HEK293 (cell line): Measurements from ENCODE around the gene PNPLA6.

Experiments
- CTCF ChIA-PET: fragments of 350-600 bp; formaldehyde crosslinking; extraction: SDS; loops from one replicate; lab custom pipeline; 2021; ENCODE audit warnings: antibody characterized with exemption; lab: Yijun Ruan, JAX
- POLR2A ChIA-PET: fragments of 300-600 bp; formaldehyde crosslinking; extraction: SDS; loops from one replicate; lab custom pipeline; 2020; ENCODE audit warnings: antibody characterized with exemption, inconsistent platforms; lab: Yijun Ruan, JAX
- H3K27ac ChIP-seq: fragments of 200-500 bp; sonication (Bioruptor generic); 2 replicates; pipeline ENCODE4 v1.5.1; 2014; ENCODE audit warnings: low read depth, low read length, control low read depth, inconsistent platforms; ENCODE audit errors: extremely low read depth
- H3K36me3 ChIP-seq, 2 experiments: fragments of 200-500 bp in 1 of 2; sonication (Bioruptor generic) in 1 of 2; 1 replicate in 1 of 2; 2 replicates in 1 of 2; pipeline ENCODE4 v1.5.1; 2014 to 2017; ENCODE audit warnings: inconsistent platforms in 2 of 2, low read length in 2 of 2; ENCODE audit not compliant: control insufficient read depth in 2 of 2, insufficient read depth in 1 of 2
- H3K4me1 ChIP-seq: fragments of 200-500 bp; sonication (Bioruptor generic); 2 replicates; pipeline ENCODE4 v1.5.1; 2014; ENCODE audit warnings: mild to moderate bottlenecking, low read length, inconsistent platforms; ENCODE audit not compliant: control insufficient read depth, insufficient read depth
- H3K4me3 ChIP-seq: 2 replicates; pipeline ENCODE4 v1.5.1; 2011; ENCODE audit warnings: low read depth, mild to moderate bottlenecking, control low read depth, low read length, moderate library complexity
- H3K9me3 ChIP-seq: fragments of 200-500 bp; sonication (Bioruptor generic); 2 replicates; pipeline ENCODE4 v1.5.1; 2014; ENCODE audit warnings: low read depth, low read length, inconsistent platforms; ENCODE audit not compliant: control insufficient read depth, insufficient read depth
- EGR2 ChIP-seq: fragments of 450-650 bp; formaldehyde crosslinking; IDR thresholded peaks from 2 replicates; pipeline ENCODE4 v1.5.1; 2016; ENCODE audit warnings: low read depth, missing biosample characterization, missing genetic modification characterization
- GFI1B ChIP-seq: fragments of 450-650 bp; formaldehyde crosslinking; IDR thresholded peaks from 2 replicates; pipeline ENCODE4 v1.5.1; 2016; ENCODE audit warnings: missing biosample characterization, missing genetic modification characterization
- HOXA7 ChIP-seq: sonication (generic); formaldehyde crosslinking; IDR thresholded peaks from 2 replicates; pipeline ENCODE4 v1.8.1; 2022; ENCODE audit warnings: missing genetic modification reagents, borderline replicate concordance
- IKZF3 ChIP-seq: fragments of 450-650 bp; IDR thresholded peaks from 2 replicates; pipeline ENCODE4 v1.5.0; 2018; ENCODE audit warnings: missing biosample characterization, mild to moderate bottlenecking, missing genetic modification characterization, moderate library complexity
- KLF1 ChIP-seq: fragments of 450-650 bp; formaldehyde crosslinking; IDR thresholded peaks from 2 replicates; pipeline ENCODE4 v1.5.1; 2016; ENCODE audit warnings: missing biosample characterization, missing genetic modification characterization
- REPIN1 ChIP-seq: fragments of 450-650 bp; formaldehyde crosslinking; IDR thresholded peaks from 2 replicates; pipeline ENCODE4 v1.5.1; 2017; ENCODE audit warnings: missing biosample characterization, missing genetic modification characterization, low read depth
- SCRT2 ChIP-seq: fragments of 450-650 bp; formaldehyde crosslinking; IDR thresholded peaks from 2 replicates; pipeline ENCODE4 v1.5.1; 2016; ENCODE audit warnings: missing biosample characterization, missing genetic modification characterization
- ZBTB17 ChIP-seq: fragments of 450-650 bp; formaldehyde crosslinking; IDR thresholded peaks from 2 replicates; pipeline ENCODE4 v1.5.1; 2016; ENCODE audit warnings: missing biosample characterization, missing genetic modification characterization
- ZBTB20 ChIP-seq: fragments of 450-650 bp; formaldehyde crosslinking; IDR thresholded peaks from 2 replicates; pipeline ENCODE4 v1.5.1; 2016; ENCODE audit warnings: missing biosample characterization, missing genetic modification characterization
- ZFHX2 ChIP-seq: fragments of 450-650 bp; formaldehyde crosslinking; conservative IDR thresholded peaks from 2 replicates; pipeline ENCODE4 v1.5.1; 2016; ENCODE audit warnings: missing biosample characterization, missing genetic modification characterization
- ZIC2 ChIP-seq: fragments of 450-650 bp; formaldehyde crosslinking; IDR thresholded peaks from 2 replicates; pipeline ENCODE4 v1.5.1; 2016; ENCODE audit warnings: missing biosample characterization, missing genetic modification characterization
- ZNF10 ChIP-seq: fragments of 450-650 bp; formaldehyde crosslinking; IDR thresholded peaks from 2 replicates; pipeline ENCODE4 v1.5.1; 2017; ENCODE audit warnings: missing biosample characterization, missing genetic modification characterization
- ZNF16 ChIP-seq: fragments of 450-650 bp; formaldehyde crosslinking; IDR thresholded peaks from 2 replicates; pipeline ENCODE4 v1.5.1; 2016; ENCODE audit warnings: low read depth, missing biosample characterization, missing genetic modification characterization
- ZNF239 ChIP-seq: fragments of 450-650 bp; formaldehyde crosslinking; IDR thresholded peaks from 2 replicates; pipeline ENCODE4 v1.5.1; 2016; ENCODE audit warnings: missing biosample characterization, missing genetic modification characterization
- ZNF366 ChIP-seq: fragments of 450-650 bp; formaldehyde crosslinking; conservative IDR thresholded peaks from 2 replicates; pipeline ENCODE4 v1.5.1; 2016; ENCODE audit warnings: missing biosample characterization, missing genetic modification characterization
- ZNF391 ChIP-seq: fragments of 450-650 bp; formaldehyde crosslinking; IDR thresholded peaks from 2 replicates; pipeline ENCODE4 v1.5.1; 2016; ENCODE audit warnings: low read depth, missing biosample characterization, missing genetic modification characterization, borderline replicate concordance
- ZNF548 ChIP-seq: fragments of 450-650 bp; formaldehyde crosslinking; IDR thresholded peaks from 2 replicates; pipeline ENCODE4 v1.5.1; 2016; ENCODE audit warnings: missing biosample characterization, missing genetic modification characterization
- ZNF660 ChIP-seq: fragments of 450-650 bp; IDR thresholded peaks from 2 replicates; pipeline ENCODE4 v1.5.1; 2018; ENCODE audit warnings: missing biosample characterization, mild to moderate bottlenecking, missing genetic modification characterization
- ZNF747 ChIP-seq: fragments of 450-650 bp; formaldehyde crosslinking; IDR thresholded peaks from 2 replicates; pipeline ENCODE4 v1.5.1; 2016; ENCODE audit warnings: missing biosample characterization, missing genetic modification characterization
- ZNF76 ChIP-seq: fragments of 450-650 bp; formaldehyde crosslinking; IDR thresholded peaks from 2 replicates; pipeline ENCODE4; 2016; ENCODE audit warnings: low read depth, missing biosample characterization, missing genetic modification characterization, borderline replicate concordance
- TF ChIP-seq, protein P1 (sequence below): fragments of 450-650 bp; formaldehyde crosslinking; IDR thresholded peaks from 2 replicates; pipeline ENCODE4 v1.5.1; 2017; ENCODE audit warnings: missing biosample characterization, missing genetic modification characterization
- TF ChIP-seq, protein P2 (sequence below): fragments of 450-650 bp; formaldehyde crosslinking; IDR thresholded peaks from 2 replicates; pipeline ENCODE4 v1.5.1; 2016; ENCODE audit warnings: missing biosample characterization, missing genetic modification characterization

PNPLA6 gene

GRCh38 chr19:7597689-7598088 is 62.2 kb downstream of the PNPLA6 start:
- Histone ChIP-seq H3K27ac (no peak overlapping the region), H3K36me3 (peaks cover 0 to 3% of the 10 kb centered on the region in 2 experiments; a peak in 2 of 3 replicates), H3K4me3 (no peak overlapping the region), H3K9me3 (no peaks in the 10 kb centered on the region), H3K4me1 (peaks cover 8% of the 10 kb centered on the region)
- CTCF ChIA-PET, result interaction anchor here (0.9 to 6.5 kb wide), 4 partner anchors 13 to 332 kb away, joined by 3 to 29 read pairs (median 5); no protein-coding TSS in a partner anchor
- POLR2A ChIA-PET, result interaction anchor here (1.1 kb wide), 1 partner anchor 21 kb away, joined by 5 read pairs; no protein-coding TSS in a partner anchor
- TF ChIP-seq SCRT2 (tag by site-specific recombination) (0 out of 2 replicates have a peak, but pooled peaks have one; percentile 23), ZNF10 (tag by site-specific recombination) (peak; percentile 62; the same call in 1 of the 2 replicates), ZBTB20 (tag by site-specific recombination) (peak; percentile 35; the same call in 1 of the 2 replicates), IKZF3 (tag by site-specific recombination) (no peak)

GRCh38 chr19:7598180-7598579 is 62.7 kb downstream of the PNPLA6 start:
- Histone ChIP-seq H3K4me3 (no peak overlapping the region), H3K4me1 (peaks cover 8% of the 10 kb centered on the region), H3K27ac (no peak overlapping the region)
- TF ChIP-seq REPIN1 (tag by site-specific recombination) (no peak), ZIC2 (tag by site-specific recombination) (no peak), ZNF391 (tag by site-specific recombination) (no peak), ZNF660 (no peak), ZNF16 (tag by site-specific recombination) (peak; percentile 48; the same call in 1 of the 2 replicates)
- TF ChIP-seq, all 188 proteins: peak for 1
- peaks cover 0 to 3% of the 10 kb centered on the region in 2 experiments; a peak in 2 of 3 replicates for H3K36me3 ChIP-seq
- POLR2A ChIA-PET, result no interaction called here
- CTCF ChIA-PET, result interaction anchor here (1.0 to 6.5 kb wide), 3 partner anchors 13 to 331 kb away, joined by 3 to 29 read pairs (median 7); no protein-coding TSS in a partner anchor
- no peaks in the 10 kb centered on the region for H3K9me3 ChIP-seq

DNA sequence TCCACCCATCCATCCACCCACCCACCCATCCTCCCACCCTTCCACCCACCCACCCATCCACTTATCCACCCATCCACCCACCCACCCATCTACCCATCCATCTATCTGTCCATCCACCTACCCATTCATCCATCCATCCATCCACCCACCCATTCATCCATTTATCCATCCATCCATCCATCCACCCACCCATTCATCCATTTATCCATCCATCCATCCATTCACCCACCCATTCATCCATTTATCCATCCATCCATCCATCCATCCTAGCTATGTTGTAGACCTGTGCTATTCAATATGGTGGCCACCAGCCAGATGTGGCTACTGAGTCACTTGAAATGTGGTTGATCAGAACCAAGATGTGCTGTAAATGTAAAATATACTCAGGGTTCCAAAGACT is 65.2 kb downstream of the PNPLA6 start:
- H3K4me3 ChIP-seq, result no peak overlapping the region
- ChIA-PET POLR2A (interaction anchor here (0.6 kb wide), 1 partner anchor 16 kb away, joined by 3 read pairs; no protein-coding TSS in a partner anchor), CTCF (interaction anchor here (1.1 kb wide), 1 partner anchor 40 kb away, joined by 3 read pairs; no protein-coding TSS in a partner anchor)
- peak; percentile 67 for TF ChIP-seq ZFHX2 (tag by site-specific recombination)
- no peak for TF ChIP-seq GFI1B (tag by site-specific recombination)
- TF ChIP-seq ZBTB17 (tag by site-specific recombination), result peak; percentile 35; the same call in 1 of the 2 replicates
- TF ChIP-seq ZNF366 (tag by site-specific recombination), result peak; percentile 92
- peak; percentile 17; the same call in 1 of the 2 replicates for TF ChIP-seq KLF1
- TF ChIP-seq EGR2 (tag by site-specific recombination), result peak; percentile 61
- H3K36me3 ChIP-seq, result peaks cover 0 to 9% of the 10 kb centered on the region in 2 experiments; a peak in 2 of 3 replicates
- no peaks in the 10 kb centered on the region for H3K9me3 ChIP-seq
- peaks cover 8% of the 10 kb centered on the region for H3K4me1 ChIP-seq
- no peak overlapping the region for H3K27ac ChIP-seq

DNA sequence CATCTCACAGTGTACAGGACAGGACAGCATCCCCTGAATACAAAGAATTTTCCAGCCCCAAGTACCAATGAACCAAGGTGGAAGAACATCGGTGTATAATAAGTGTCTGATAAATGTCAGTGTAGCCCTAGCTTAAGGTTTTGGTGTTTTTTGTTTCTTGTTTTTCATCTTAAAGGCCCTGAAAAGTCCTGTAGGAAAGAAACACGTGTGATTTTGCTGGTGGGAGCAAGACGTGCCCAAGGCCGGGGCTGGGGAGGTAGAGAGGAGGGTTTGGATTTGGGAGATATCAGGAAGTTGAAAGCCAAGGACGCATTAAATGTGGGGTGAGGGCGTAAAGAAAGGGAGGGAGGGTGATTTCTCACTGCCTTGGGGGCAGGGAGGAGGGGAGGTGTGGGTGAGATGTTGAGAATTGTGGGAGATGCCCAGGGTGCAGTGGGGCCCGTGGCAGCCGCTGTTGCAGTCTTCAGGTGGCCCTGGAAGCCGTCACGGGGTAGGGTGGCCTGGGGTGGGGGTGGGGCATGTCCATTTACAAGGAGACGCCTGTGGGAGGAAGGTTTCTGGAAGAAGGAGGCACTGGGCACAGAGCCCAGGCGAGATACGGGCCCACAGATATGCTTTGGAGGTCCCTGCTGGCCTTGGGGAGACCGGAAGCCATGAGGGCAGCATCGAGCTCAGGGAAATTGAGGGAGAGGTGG is 66.9 kb downstream of the PNPLA6 start:
- peaks cover under 1% of the 10 kb centered on the region for H3K4me1 ChIP-seq
- H3K36me3 ChIP-seq, result peaks cover 0 to 12% of the 10 kb centered on the region in 2 experiments; a peak in 2 of 3 replicates
- H3K27ac ChIP-seq, result no peak overlapping the region
- H3K9me3 ChIP-seq, result no peaks in the 10 kb centered on the region
- CTCF ChIA-PET, result no interaction called here
- POLR2A ChIA-PET, result no interaction called here
- TF ChIP-seq EGR2 (tag by site-specific recombination), result peak; percentile 80
- TF ChIP-seq ZNF548 (tag by site-specific recombination), result no peak
- peak; percentile 96 for TF ChIP-seq ZNF239 (tag by site-specific recombination)
- peak; percentile 53 for TF ChIP-seq KLF1
- TF ChIP-seq, protein P1, sequence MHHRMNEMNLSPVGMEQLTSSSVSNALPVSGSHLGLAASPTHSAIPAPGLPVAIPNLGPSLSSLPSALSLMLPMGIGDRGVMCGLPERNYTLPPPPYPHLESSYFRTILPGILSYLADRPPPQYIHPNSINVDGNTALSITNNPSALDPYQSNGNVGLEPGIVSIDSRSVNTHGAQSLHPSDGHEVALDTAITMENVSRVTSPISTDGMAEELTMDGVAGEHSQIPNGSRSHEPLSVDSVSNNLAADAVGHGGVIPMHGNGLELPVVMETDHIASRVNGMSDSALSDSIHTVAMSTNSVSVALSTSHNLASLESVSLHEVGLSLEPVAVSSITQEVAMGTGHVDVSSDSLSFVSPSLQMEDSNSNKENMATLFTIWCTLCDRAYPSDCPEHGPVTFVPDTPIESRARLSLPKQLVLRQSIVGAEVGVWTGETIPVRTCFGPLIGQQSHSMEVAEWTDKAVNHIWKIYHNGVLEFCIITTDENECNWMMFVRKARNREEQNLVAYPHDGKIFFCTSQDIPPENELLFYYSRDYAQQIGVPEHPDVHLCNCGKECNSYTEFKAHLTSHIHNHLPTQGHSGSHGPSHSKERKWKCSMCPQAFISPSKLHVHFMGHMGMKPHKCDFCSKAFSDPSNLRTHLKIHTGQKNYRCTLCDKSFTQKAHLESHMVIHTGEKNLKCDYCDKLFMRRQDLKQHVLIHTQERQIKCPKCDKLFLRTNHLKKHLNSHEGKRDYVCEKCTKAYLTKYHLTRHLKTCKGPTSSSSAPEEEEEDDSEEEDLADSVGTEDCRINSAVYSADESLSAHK, result 0 out of 2 replicates have a peak, but pooled peaks have one; percentile 13
- TF ChIP-seq, protein P2, sequence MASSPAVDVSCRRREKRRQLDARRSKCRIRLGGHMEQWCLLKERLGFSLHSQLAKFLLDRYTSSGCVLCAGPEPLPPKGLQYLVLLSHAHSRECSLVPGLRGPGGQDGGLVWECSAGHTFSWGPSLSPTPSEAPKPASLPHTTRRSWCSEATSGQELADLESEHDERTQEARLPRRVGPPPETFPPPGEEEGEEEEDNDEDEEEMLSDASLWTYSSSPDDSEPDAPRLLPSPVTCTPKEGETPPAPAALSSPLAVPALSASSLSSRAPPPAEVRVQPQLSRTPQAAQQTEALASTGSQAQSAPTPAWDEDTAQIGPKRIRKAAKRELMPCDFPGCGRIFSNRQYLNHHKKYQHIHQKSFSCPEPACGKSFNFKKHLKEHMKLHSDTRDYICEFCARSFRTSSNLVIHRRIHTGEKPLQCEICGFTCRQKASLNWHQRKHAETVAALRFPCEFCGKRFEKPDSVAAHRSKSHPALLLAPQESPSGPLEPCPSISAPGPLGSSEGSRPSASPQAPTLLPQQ (tag by site-specific recombination), result peak; percentile 29; the same call in 1 of the 2 replicates
- TF ChIP-seq ZFHX2 (tag by site-specific recombination), result peak; percentile 79
- no peak for TF ChIP-seq ZNF747 (tag by site-specific recombination)
- TF ChIP-seq HOXA7, result no peak
- peak; percentile 31; the same call in 1 of the 2 replicates for TF ChIP-seq ZNF76 (tag by site-specific recombination)
- H3K4me3 ChIP-seq, result no peak overlapping the region
